ENCODE measurements around the gene TMIGD3.

DNA sequence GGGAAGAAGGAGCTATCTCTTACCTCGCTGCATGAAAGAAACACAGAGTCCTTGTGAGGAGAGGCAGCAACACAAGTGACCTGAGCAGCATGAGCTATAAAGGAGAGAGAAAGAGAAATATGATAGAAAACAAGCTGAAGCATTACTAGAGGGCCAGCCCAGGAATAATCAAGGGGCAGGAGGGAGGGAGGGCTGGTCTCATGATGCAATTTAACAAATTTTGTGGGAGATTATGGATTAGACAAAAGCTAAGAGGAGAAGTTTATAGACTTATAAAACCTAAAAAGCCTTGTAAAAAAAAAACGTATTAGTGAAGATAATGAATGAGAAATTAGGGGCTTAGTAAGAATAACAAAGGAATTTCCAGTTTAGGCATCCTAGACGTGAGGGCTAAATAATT, 59.4 kb downstream of the TMIGD3 start:
- TF ChIP-seq, protein P1, sequence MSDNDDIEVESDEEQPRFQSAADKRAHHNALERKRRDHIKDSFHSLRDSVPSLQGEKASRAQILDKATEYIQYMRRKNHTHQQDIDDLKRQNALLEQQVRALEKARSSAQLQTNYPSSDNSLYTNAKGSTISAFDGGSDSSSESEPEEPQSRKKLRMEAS (IDR thresholded peaks at IDR 0.05; ENCODE audit: low read depth, low read length), result no peak
- TF ChIP-seq, protein P2, sequence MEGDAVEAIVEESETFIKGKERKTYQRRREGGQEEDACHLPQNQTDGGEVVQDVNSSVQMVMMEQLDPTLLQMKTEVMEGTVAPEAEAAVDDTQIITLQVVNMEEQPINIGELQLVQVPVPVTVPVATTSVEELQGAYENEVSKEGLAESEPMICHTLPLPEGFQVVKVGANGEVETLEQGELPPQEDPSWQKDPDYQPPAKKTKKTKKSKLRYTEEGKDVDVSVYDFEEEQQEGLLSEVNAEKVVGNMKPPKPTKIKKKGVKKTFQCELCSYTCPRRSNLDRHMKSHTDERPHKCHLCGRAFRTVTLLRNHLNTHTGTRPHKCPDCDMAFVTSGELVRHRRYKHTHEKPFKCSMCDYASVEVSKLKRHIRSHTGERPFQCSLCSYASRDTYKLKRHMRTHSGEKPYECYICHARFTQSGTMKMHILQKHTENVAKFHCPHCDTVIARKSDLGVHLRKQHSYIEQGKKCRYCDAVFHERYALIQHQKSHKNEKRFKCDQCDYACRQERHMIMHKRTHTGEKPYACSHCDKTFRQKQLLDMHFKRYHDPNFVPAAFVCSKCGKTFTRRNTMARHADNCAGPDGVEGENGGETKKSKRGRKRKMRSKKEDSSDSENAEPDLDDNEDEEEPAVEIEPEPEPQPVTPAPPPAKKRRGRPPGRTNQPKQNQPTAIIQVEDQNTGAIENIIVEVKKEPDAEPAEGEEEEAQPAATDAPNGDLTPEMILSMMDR (IDR thresholded peaks at IDR 0.05; ENCODE audit: low read depth, low read length), result no peak
- no peak for TF ChIP-seq POLR2A (IDR thresholded peaks at IDR 0.05; ENCODE audit: extremely low read depth, insufficient read length)

Measured in NB4 (cell line).